VCaP (cell line): Measurements from ENCODE around the gene OR5D14.

Experiments
- H3K27ac ChIP-seq: fragments of 450-650 bp; 2 replicates; pipeline ENCODE4 v1.5.1; 2017
- TF ChIP-seq, protein P1 (sequence below): fragments of 450-650 bp; conservative IDR thresholded peaks from 2 replicates; pipeline ENCODE4 v1.5.1; 2017; ENCODE audit warnings: mild to moderate bottlenecking, moderate library complexity

Gene OR5D14

DNA sequence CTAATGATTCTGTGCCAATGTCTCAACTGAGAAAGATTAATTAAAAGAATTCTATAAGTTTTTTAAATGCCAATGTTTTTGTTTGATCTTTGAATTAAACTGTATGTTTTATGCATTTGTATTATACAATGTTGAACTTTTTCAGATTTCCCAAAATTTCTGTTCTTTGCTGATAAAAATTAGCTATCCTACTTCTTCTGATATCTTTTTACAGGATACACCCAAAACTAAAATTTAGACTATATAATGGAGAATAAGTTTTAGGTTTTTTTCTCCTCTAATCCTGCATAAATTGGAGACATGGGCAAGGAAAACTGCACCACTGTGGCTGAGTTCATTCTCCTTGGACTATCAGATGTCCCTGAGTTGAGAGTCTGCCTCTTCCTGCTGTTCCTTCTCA lies 31.6 kb downstream of the OR5D14 start, which contains the start of gene OR5L2:
TSS of gene OR5L2 (plus strand) at position 301 of the 400 bp plus-strand sequence. CDS start at position 301, 0 bp downstream.
- no peak within 1 kb of the TSS for H3K27ac ChIP-seq
- TF ChIP-seq, protein P1, sequence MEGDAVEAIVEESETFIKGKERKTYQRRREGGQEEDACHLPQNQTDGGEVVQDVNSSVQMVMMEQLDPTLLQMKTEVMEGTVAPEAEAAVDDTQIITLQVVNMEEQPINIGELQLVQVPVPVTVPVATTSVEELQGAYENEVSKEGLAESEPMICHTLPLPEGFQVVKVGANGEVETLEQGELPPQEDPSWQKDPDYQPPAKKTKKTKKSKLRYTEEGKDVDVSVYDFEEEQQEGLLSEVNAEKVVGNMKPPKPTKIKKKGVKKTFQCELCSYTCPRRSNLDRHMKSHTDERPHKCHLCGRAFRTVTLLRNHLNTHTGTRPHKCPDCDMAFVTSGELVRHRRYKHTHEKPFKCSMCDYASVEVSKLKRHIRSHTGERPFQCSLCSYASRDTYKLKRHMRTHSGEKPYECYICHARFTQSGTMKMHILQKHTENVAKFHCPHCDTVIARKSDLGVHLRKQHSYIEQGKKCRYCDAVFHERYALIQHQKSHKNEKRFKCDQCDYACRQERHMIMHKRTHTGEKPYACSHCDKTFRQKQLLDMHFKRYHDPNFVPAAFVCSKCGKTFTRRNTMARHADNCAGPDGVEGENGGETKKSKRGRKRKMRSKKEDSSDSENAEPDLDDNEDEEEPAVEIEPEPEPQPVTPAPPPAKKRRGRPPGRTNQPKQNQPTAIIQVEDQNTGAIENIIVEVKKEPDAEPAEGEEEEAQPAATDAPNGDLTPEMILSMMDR = no peak

DNA sequence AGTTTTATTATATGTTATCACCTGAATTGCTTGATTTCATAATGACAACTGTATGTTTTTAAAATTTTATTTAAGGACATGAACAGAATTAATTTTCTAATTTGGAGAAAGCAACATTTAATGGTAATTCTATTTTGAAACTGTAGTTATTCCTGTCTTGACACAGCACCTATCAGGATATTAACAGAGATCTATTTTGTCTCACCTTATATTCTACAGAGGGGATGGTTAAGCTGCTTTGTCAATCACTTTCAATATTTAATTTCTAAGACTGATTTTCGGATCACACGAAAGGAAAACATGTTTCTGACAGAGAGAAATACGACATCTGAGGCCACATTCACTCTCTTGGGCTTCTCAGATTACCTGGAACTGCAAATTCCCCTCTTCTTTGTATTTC lies 43.1 kb downstream of the OR5D14 start, which contains the start of gene OR5D16:
TSS of gene OR5D16 (plus strand) at position 301 of the 400 bp plus-strand sequence. CDS start at position 301, 0 bp downstream.
- TF ChIP-seq, protein P1 = no peak
- no peak within 1 kb of the TSS for H3K27ac ChIP-seq
